ENCODE measurements around the gene PLCD4. TPM values are rescaled to one million over a fixed set of nuclear protein-coding genes. Genes with fewer than 3 reads are reported as not detected.

Gene PLCD4
- total RNA-seq, 4 donors from 2014 or later = 2.6 to 5.8 (median 4.8) TPM

DNA sequence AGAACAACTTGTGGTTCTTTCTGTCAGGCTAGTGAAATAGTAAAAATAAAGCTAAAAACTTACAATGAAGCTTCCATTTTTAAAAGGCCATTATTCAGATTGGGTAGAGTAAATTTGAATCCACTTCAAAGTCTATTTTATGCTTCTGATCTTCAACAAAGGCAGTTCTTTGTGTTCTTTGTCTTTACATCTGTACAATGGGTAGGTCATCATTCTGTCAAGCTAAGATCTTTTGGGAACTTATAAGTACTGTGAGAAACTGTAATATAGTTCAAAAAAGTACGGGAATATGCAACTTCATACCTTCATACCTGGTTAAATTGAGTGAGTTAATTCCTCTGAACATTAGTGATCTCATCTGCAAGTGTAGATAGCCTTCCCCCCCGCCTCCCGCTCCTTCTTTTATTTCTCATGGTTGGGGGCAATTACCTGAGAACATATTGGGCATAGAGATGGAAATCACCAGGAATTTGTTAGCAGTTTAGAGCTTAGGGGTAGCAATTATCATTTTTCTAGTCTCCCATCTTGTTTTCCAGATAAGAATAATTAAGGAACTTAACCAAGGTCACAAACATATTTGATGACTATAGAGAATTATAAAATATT is 29.3 kb upstream of the PLCD4 start:
- no peak overlapping the region for H3K4me3 ChIP-seq
- peaks cover 15 to 24% (median 17%) of the 10 kb centered on the region in 4 donors for H3K4me1 ChIP-seq
- H3K27me3 ChIP-seq = no peaks in the 10 kb centered on the region
- no peak for TF ChIP-seq EP300 (IDR thresholded peaks at IDR 0.05)
- TF ChIP-seq POLR2A (IDR thresholded peaks at IDR 0.05; ENCODE audit: low read depth) = no peak
- TF ChIP-seq POLR2AphosphoS5 (IDR thresholded peaks at IDR 0.05) = no peak
- TF ChIP-seq, protein P1, sequence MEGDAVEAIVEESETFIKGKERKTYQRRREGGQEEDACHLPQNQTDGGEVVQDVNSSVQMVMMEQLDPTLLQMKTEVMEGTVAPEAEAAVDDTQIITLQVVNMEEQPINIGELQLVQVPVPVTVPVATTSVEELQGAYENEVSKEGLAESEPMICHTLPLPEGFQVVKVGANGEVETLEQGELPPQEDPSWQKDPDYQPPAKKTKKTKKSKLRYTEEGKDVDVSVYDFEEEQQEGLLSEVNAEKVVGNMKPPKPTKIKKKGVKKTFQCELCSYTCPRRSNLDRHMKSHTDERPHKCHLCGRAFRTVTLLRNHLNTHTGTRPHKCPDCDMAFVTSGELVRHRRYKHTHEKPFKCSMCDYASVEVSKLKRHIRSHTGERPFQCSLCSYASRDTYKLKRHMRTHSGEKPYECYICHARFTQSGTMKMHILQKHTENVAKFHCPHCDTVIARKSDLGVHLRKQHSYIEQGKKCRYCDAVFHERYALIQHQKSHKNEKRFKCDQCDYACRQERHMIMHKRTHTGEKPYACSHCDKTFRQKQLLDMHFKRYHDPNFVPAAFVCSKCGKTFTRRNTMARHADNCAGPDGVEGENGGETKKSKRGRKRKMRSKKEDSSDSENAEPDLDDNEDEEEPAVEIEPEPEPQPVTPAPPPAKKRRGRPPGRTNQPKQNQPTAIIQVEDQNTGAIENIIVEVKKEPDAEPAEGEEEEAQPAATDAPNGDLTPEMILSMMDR (IDR thresholded peaks at IDR 0.05) = no peak
- H3K36me3 ChIP-seq = peaks cover 2 to 41% (median 31%) of the 10 kb centered on the region in 4 donors
- DNase-seq (ENCODE audit: extremely low spot score) = no peak
- no peaks in the 10 kb centered on the region for H3K9me3 ChIP-seq
- H3K27ac ChIP-seq (replicated peaks in 1 of 4) = peak overlapping the region in 1 of 4 donors; percentile 31
- 93% methylated on average over 3 of the region's 3 CpGs for whole genome bisulfite sequencing
- intact Hi-C loops (cut with DNase I) = no loop called here

DNA sequence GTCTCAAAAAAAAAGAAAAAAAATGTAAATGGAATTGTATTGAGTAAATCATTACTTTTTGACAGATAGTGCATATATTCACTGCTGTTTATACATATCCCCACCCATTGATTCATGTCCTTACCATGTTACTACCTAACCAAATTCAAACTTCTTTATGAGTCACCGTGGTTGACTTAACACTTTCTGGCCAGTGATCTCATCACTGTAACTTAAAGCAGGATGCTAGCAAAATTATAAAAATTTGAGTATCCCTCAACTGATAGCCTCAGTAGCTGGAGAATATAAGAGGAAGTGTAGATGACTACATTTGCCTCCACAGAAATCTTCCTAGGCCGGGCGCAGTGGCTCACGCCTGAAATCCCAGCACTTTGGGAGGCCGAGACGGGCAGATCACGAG is 25.6 kb upstream of the PLCD4 start:
- intact Hi-C loops (cut with DNase I) = loop anchor here (5.0 kb wide), 1 partner anchor 65 kb away; no protein-coding TSS in a partner anchor
- WGBS = 95% methylated on average over 7 of the region's 7 CpGs
- Histone ChIP-seq H3K4me1 (peaks cover 10 to 18% (median 14%) of the 10 kb centered on the region in 4 donors), H3K27me3 (no peaks in the 10 kb centered on the region), H3K9me3 (no peaks in the 10 kb centered on the region), H3K27ac (replicated peaks in 1 of 4) (no peak overlapping the region), H3K4me3 (no peak overlapping the region), H3K36me3 (peaks cover 22 to 68% (median 54%) of the 10 kb centered on the region in 4 donors)
- DNase-seq (ENCODE audit: extremely low spot score) = no peak
- TF ChIP-seq, protein P1 (IDR thresholded peaks at IDR 0.05) = no peak
- no peak for TF ChIP-seq EP300 (IDR thresholded peaks at IDR 0.05)
- no peak for TF ChIP-seq POLR2AphosphoS5 (IDR thresholded peaks at IDR 0.05)
- no peak for TF ChIP-seq POLR2A (IDR thresholded peaks at IDR 0.05; ENCODE audit: low read depth)

GRCh38 chr2:218583983-218584850 is 23.5 kb upstream of the PLCD4 start:
- no peaks in the 10 kb centered on the region for H3K9me3 ChIP-seq
- no peaks in the 10 kb centered on the region for H3K4me1 ChIP-seq
- H3K4me3 ChIP-seq = no peak overlapping the region
- no peak overlapping the region for H3K27ac ChIP-seq (replicated peaks in 1 of 4)
- WGBS = 94% methylated on average over 6 of the region's 6 CpGs
- no peaks in the 10 kb centered on the region for H3K27me3 ChIP-seq
- TF ChIP-seq, protein P1 (IDR thresholded peaks at IDR 0.05) = no peak
- TF ChIP-seq EP300 (IDR thresholded peaks at IDR 0.05) (no peak), POLR2AphosphoS5 (IDR thresholded peaks at IDR 0.05) (no peak), POLR2A (IDR thresholded peaks at IDR 0.05; ENCODE audit: low read depth) (no peak)
- no peak for DNase-seq (ENCODE audit: extremely low spot score)
- peaks cover 38 to 87% (median 71%) of the 10 kb centered on the region in 4 donors for H3K36me3 ChIP-seq
- intact Hi-C loops (cut with DNase I) = loop anchor here (5.0 kb wide), 1 partner anchor 63 kb away; no protein-coding TSS in a partner anchor

- intact Hi-C loops (cut with DNase I) = no loop called here
- TF ChIP-seq, protein P1 (IDR thresholded peaks at IDR 0.05) = no peak
- TF ChIP-seq POLR2AphosphoS5 (IDR thresholded peaks at IDR 0.05) (no peak), EP300 (IDR thresholded peaks at IDR 0.05) (no peak), POLR2A (IDR thresholded peaks at IDR 0.05; ENCODE audit: low read depth) (no peak)
- no peak for DNase-seq (ENCODE audit: extremely low spot score)
- WGBS = 81% methylated on average over 1 of the region's 1 CpG
- Histone ChIP-seq H3K9me3 (no peaks in the 10 kb centered on the region), H3K27me3 (no peaks in the 10 kb centered on the region), H3K4me1 (no peaks in the 10 kb centered on the region), H3K27ac (replicated peaks in 1 of 4) (no peak overlapping the region), H3K4me3 (no peak overlapping the region), H3K36me3 (peaks cover 52 to 99% (median 82%) of the 10 kb centered on the region in 4 donors)
Measured at GRCh38 chr2:218585541-218585940, 22.2 kb upstream of the PLCD4 start.
